K562 (cell line): ENCODE measurements around the gene ZDHHC19. TPM values are rescaled to one million over a fixed set of nuclear protein-coding genes. Genes with fewer than 3 reads are reported as not detected.

ENCODE experiments used
- ATAC-seq: fragments of 200-7000 bp; cut with Tn5 transposase; 3 replicates; pipeline ENCODE4 v1.9.1; 2020; ENCODE audit warnings: moderate library complexity
- BruUV-seq: library from RNA; stranded (reverse); fragments of 400-500 nt; replicated peaks from 2 replicates; lab custom pipeline; 2021; lab: Mats Ljungman, UMichigan
- CTCF ChIA-PET: fragments of 300-600 bp; formaldehyde crosslinking; extraction: SDS; loops from one replicate; lab custom pipeline; 2021; ENCODE audit warnings: low intra/inter-chr PET ratio; lab: Yijun Ruan, JAX
- POLR2A ChIA-PET: fragments of 300-600, 350-650 bp; sonication (Branson Sonifier 250); formaldehyde crosslinking; extraction: SDS; loops from one replicate; lab custom pipeline; 2021; ENCODE audit warnings: antibody characterized with exemption, inconsistent platforms; lab: Yijun Ruan, JAX
- DNase-seq, 4 experiments: peaks; one replicate each; pipeline versions ENCODE4 v3.0.0 to v3.0.0-alpha.2; 2011 to 2018; ENCODE audit warnings: low spot score in 3 of 4, mixed read lengths in 3 of 4; ENCODE audit errors: extremely low read depth in 1 of 4
- FAIRE-seq: peaks from 2 replicates; lab custom pipeline; 2011; peaks lifted over from hg19 to GRCh38; lab: Jason Lieb, UNC
- H2AFZ ChIP-seq: 2 replicates; pipeline ENCODE4 v1.6.0; 2011; ENCODE audit warnings: low read depth, low read length, control low read depth, inconsistent platforms
- H3K27ac ChIP-seq: fragments of 200-600 bp; 3 replicates; pipeline ENCODE4 v1.8.0; 2011; ENCODE audit warnings: low read depth, mild to moderate bottlenecking, control low read depth, inconsistent platforms, low read length, moderate library complexity, mixed read lengths; ENCODE audit errors: extremely low read depth
- H3K27me3 ChIP-seq, 2 experiments: fragments of 300-600 bp in 1 of 2; 2 replicates in 1 of 2; 3 replicates in 1 of 2; pipeline versions ENCODE4 v1.6.0 to v1.8.0; 2011; ENCODE audit warnings: inconsistent platforms in 2 of 2, low read length in 2 of 2, mild to moderate bottlenecking in 1 of 2, mixed read lengths in 1 of 2, moderate library complexity in 1 of 2; ENCODE audit not compliant: control insufficient read depth in 2 of 2, insufficient read depth in 2 of 2
- H3K36me3 ChIP-seq: fragments of 300-600 bp; 3 replicates; pipeline ENCODE4 v1.8.0; 2011; ENCODE audit warnings: mild to moderate bottlenecking, low read length, inconsistent platforms; ENCODE audit not compliant: control insufficient read depth, insufficient read depth
- H3K4me1 ChIP-seq, 2 experiments: fragments of 200-600 bp in 1 of 2; replicated peaks in 1 of 2; 2 replicates in 1 of 2; 3 replicates in 1 of 2; pipeline versions ENCODE4 v1.5.1 to v1.8.0; 2011; ENCODE audit warnings: inconsistent platforms in 2 of 2, low read length in 2 of 2, mild to moderate bottlenecking in 1 of 2, mixed read lengths in 1 of 2, moderate library complexity in 1 of 2; ENCODE audit not compliant: control insufficient read depth in 2 of 2, insufficient read depth in 2 of 2
- H3K4me2 ChIP-seq: 2 replicates; pipeline ENCODE4 v1.6.1; 2011; ENCODE audit warnings: low read length, control low read depth, inconsistent platforms, mixed read lengths; ENCODE audit not compliant: insufficient read depth
- H3K4me3 ChIP-seq: fragments of 200-600 bp; sonication (generic), shearing (Covaris generic); 2 replicates; pipeline ENCODE4 v1.5.1; 2016; ENCODE audit warnings: control low read depth, inconsistent platforms
- H3K79me2 ChIP-seq: fragments of 200-600 bp; 3 replicates; pipeline ENCODE4 v1.8.0; 2011; ENCODE audit warnings: low read length, inconsistent platforms; ENCODE audit not compliant: control insufficient read depth, insufficient read depth
- H3K9ac ChIP-seq, 2 experiments: 2 replicates each; pipeline versions ENCODE4 v1.6.0 to v1.6.1; 2011; ENCODE audit warnings: low read depth in 2 of 2, low read length in 2 of 2, control low read depth in 1 of 2, inconsistent platforms in 1 of 2, mild to moderate bottlenecking in 1 of 2, mixed read lengths in 1 of 2; ENCODE audit not compliant: insufficient read depth in 1 of 2
- H3K9me1 ChIP-seq: one replicate; pipeline ENCODE4 v1.6.0; 2011; ENCODE audit warnings: inconsistent platforms, mild to moderate bottlenecking, low read length, moderate library complexity; ENCODE audit not compliant: control insufficient read depth, insufficient read depth
- H3K9me3 ChIP-seq: replicated peaks from 2 replicates; pipeline ENCODE4 v1.5.1; 2011; ENCODE audit warnings: low read depth, low read length, inconsistent platforms; ENCODE audit not compliant: control insufficient read depth, insufficient read depth
- H4K20me1 ChIP-seq: replicated peaks from 2 replicates; pipeline ENCODE4 v1.6.1; 2011; ENCODE audit warnings: low read length, inconsistent platforms, mixed read lengths; ENCODE audit not compliant: control insufficient read depth, insufficient read depth
- CTCF ChIP-seq, 3 experiments: IDR thresholded peaks in 2 of 3; conservative IDR thresholded peaks in 1 of 3; 2 replicates each; pipeline ENCODE4 v1.5.1; 2011 to 2012; ENCODE audit warnings: low read length in 3 of 3, mild to moderate bottlenecking in 3 of 3, control low read depth in 2 of 3, improper control_type of control experiment in 1 of 3, inconsistent platforms in 1 of 3, low read depth in 1 of 3, mixed read lengths in 1 of 3, moderate library complexity in 1 of 3; ENCODE audit not compliant: insufficient read depth in 2 of 3
- GMEB1 ChIP-seq: fragments of 250-450 bp; sonication (Bioruptor Pico); IDR thresholded peaks from 2 replicates; pipeline ENCODE4 v1.4.0; 2020; ENCODE audit warnings: mild to moderate bottlenecking
- HNRNPH1 ChIP-seq: fragments of 200-400 bp; formaldehyde crosslinking; optimal IDR thresholded peaks from 2 replicates; pipeline ENCODE3; 2017; ENCODE audit warnings: low read depth, mild to moderate bottlenecking, low read length, moderate library complexity
- LARP7 ChIP-seq: fragments of 450-650 bp; IDR thresholded peaks from 2 replicates; pipeline ENCODE4 v1.6.1; 2016
- RAD21 ChIP-seq, 2 experiments: fragments of 250-450 bp in 1 of 2; fragments of 450-650 bp in 1 of 2; sonication (Bioruptor Pico) in 1 of 2; formaldehyde crosslinking in 1 of 2; IDR thresholded peaks in 1 of 2; conservative IDR thresholded peaks in 1 of 2; 2 replicates each; pipeline versions ENCODE4 v1.4.0 to v1.8.0; 2020 to 2022; ENCODE audit warnings: mild to moderate bottlenecking in 2 of 2, moderate library complexity in 1 of 2
- SAFB ChIP-seq: fragments of 200-400 bp; formaldehyde crosslinking; IDR thresholded peaks from 2 replicates; pipeline ENCODE4 v1.6.1; 2017; ENCODE audit warnings: low read depth, low read length, borderline replicate concordance
- ZFP1 ChIP-seq: fragments of 450-650 bp; formaldehyde crosslinking; IDR thresholded peaks from 2 replicates; pipeline ENCODE4 v1.4.0; 2020; ENCODE audit warnings: mild to moderate bottlenecking, mixed read lengths
- WGBS: fragments of 100-300 bp; shearing (Covaris generic); methylation state at CpG from one replicate; pipeline ENCODE4 v1.1.6; 2016; ENCODE audit warnings: low coverage, mixed read lengths; ENCODE audit not compliant: insufficient coverage; ENCODE audit errors: missing lambda C conversion rate; 5-methylcytosine and 5-hydroxymethylcytosine counted together
- in situ Hi-C: fragments of 300-500 bp; cut with MboI; formaldehyde crosslinking; loops from 4 replicates; pipeline ENCODE4 v1.15.0; 2018; ENCODE audit warnings: inconsistent platforms, mixed read lengths
- intact Hi-C: fragments of 100-400 bp; cut with micrococcal nuclease; formaldehyde crosslinking; loops from 2 replicates; pipeline ENCODE4 v1.14.2; 2022
- polyA plus RNA-seq, 8 experiments: library from polyadenylated mRNA; depleted of rRNA in 4 of 8; stranded (reverse) in 5 of 8; unstranded in 3 of 8; fragments of >200 nt; fragmentation: Nextera tagmentation in 2 of 8; fragmentation: Illumina TruSeq in 1 of 8; extraction: Ambion mirVana in 2 of 8; extraction: Trizol in 1 of 8; gene quantifications; 2 replicates each; pipeline versions ENCODE4 v1.2.1 to v1.2.3, GENCODE V29; 2011 to 2014; ENCODE audit warnings: inconsistent platforms in 1 of 8, missing spikeins in 1 of 8
- total RNA-seq, 7 experiments: library from RNA; depleted of rRNA in 6 of 7; stranded (reverse); fragments of >200 nt in 6 of 7; fragmentation: Illumina TruSeq in 2 of 7; extraction: Trizol in 2 of 7; gene quantifications; 2 replicates each; pipeline versions ENCODE4 v1.2.1 to v1.2.3, GENCODE V29; 2011 to 2021; ENCODE audit warnings: low replicate concordance in 1 of 7

Gene ZDHHC19
- total and polyA plus RNA-seq, 9 of the 15 experiments (the other 6 are each of a cell fraction or from before 2014, with no cell fraction given): 0.40 to 5.5 (median 1.1) TPM

GRCh38 chr3:196227629-196228493 is 16.7 kb upstream of the ZDHHC19 start:
- H3K4me1 ChIP-seq: peaks cover 10 to 17% of the 10 kb centered on the region in 2 experiments; a peak in 4 of 5 replicates
- in situ Hi-C loops (no loop called here), intact Hi-C loops (no loop called here)
- ChIA-PET CTCF (no interaction called here), POLR2A (interaction anchor here (0.9 to 1.0 kb wide), 4 partner anchors 9 to 150 kb away, joined by 3 to 5 read pairs (median 3); no protein-coding TSS in a partner anchor)
- FAIRE-seq: no peak
- peak overlapping the region; percentile 50 for H2AFZ ChIP-seq
- H3K9me3 ChIP-seq: no peaks in the 10 kb centered on the region
- H3K9ac ChIP-seq: peak overlapping the region in 1 of 2 experiments; percentile 47; a peak in 1 of 4 replicates
- peaks cover 6% of the 10 kb centered on the region for H3K9me1 ChIP-seq
- no peak overlapping the region for H3K4me2 ChIP-seq
- no TSS peak for BruUV-seq
- no peak overlapping the region for H3K4me3 ChIP-seq
- 40% methylated on average over 21 of the region's 24 CpGs for WGBS
- H3K27ac ChIP-seq: no peak overlapping the region
- H3K27me3 ChIP-seq: no peaks in the 10 kb centered on the region
- peak; percentile 59 for ATAC-seq
- DNase-seq: peak in 2 of 4 experiments; percentile 36 to 37
- H4K20me1 ChIP-seq: no peaks in the 10 kb centered on the region
- TF ChIP-seq ZFP1 (CRISPR knock-in tag) (no peak), LARP7 (no peak), SAFB (no peak), RAD21 (CRISPR knock-in tag; conservative IDR thresholded peaks at IDR 0.05 in 1 of 2, IDR thresholded peaks at IDR 0.05 in 1 of 2) (peak in 1 of 2 experiments; percentile 34; a peak in 2 of 4 replicates), CTCF (IDR thresholded peaks at IDR 0.05 in 2 of 3, conservative IDR thresholded peaks at IDR 0.05 in 1 of 3; ENCODE audit: insufficient read depth in 2 of 3, low read depth in 1 of 3, low read length in 3 of 3) (peak; percentile 24 to 52 (median 33); a peak in 4 of 6 replicates), GMEB1 (CRISPR knock-in tag) (no peak), HNRNPH1 (no peak)
- H3K79me2 ChIP-seq: no peaks in the 10 kb centered on the region
- no peaks in the 10 kb centered on the region for H3K36me3 ChIP-seq
